HepG2 (cell line): Measurements from ENCODE around the gene HIPK2. TPM values are rescaled to one million over a fixed set of nuclear protein-coding genes. Genes with fewer than 3 reads are reported as not detected.

Source experiments
- AKAP8 ChIP-seq: sonication (generic); formaldehyde crosslinking; IDR thresholded peaks from 2 replicates; pipeline ENCODE4 v1.5.1; 2020; ENCODE audit warnings: mild to moderate bottlenecking, missing genetic modification reagents
- ARID4A ChIP-seq: sonication (generic); formaldehyde crosslinking; IDR thresholded peaks from 2 replicates; pipeline ENCODE4 v1.5.0; 2020; ENCODE audit warnings: mild to moderate bottlenecking, missing genetic modification reagents, borderline replicate concordance
- BHLHE40 ChIP-seq: IDR thresholded peaks from 2 replicates; pipeline ENCODE4 v1.6.1; 2011; ENCODE audit warnings: low read length, improper control_type of control experiment
- CENPT ChIP-seq: sonication (generic); formaldehyde crosslinking; IDR thresholded peaks from 2 replicates; pipeline ENCODE4 v1.8.0; 2022; ENCODE audit warnings: low read depth, mild to moderate bottlenecking, moderate library complexity, missing genetic modification reagents
- FOXJ3 ChIP-seq: sonication (generic); formaldehyde crosslinking; IDR thresholded peaks from 2 replicates; pipeline ENCODE4 v1.4.0; 2020; ENCODE audit warnings: missing genetic modification reagents, mild to moderate bottlenecking, borderline replicate concordance
- GATA4 ChIP-seq: sonication (generic); IDR thresholded peaks from 2 replicates; pipeline ENCODE4 v1.6.1; 2016; ENCODE audit warnings: antibody characterized with exemption, low read depth, borderline replicate concordance
- HMG20B ChIP-seq: conservative IDR thresholded peaks from 2 replicates; pipeline ENCODE4 v1.6.1; 2016; ENCODE audit warnings: missing genetic modification reagents, missing compliant biosample characterization
- ISL2 ChIP-seq: sonication (generic); formaldehyde crosslinking; IDR thresholded peaks from 2 replicates; pipeline ENCODE4 v1.5.0; 2020; ENCODE audit warnings: missing genetic modification reagents
- KLF6 ChIP-seq: IDR thresholded peaks from 2 replicates; pipeline ENCODE4 v1.8.0; 2016; ENCODE audit warnings: missing biosample characterization, missing genetic modification reagents
- LCORL ChIP-seq, 2 experiments: fragments of 450-650 bp in 1 of 2; sonication (generic) in 1 of 2; formaldehyde crosslinking in 1 of 2; IDR thresholded peaks; 2 replicates each; pipeline versions ENCODE4 v1.5.0 to v1.6.1; 2017 to 2020; ENCODE audit warnings: antibody characterized with exemption in 1 of 2, missing genetic modification reagents in 1 of 2
- NR1H2 ChIP-seq: sonication (generic); formaldehyde crosslinking; IDR thresholded peaks from 2 replicates; pipeline ENCODE4 v1.8.1; 2022; ENCODE audit warnings: low read depth, missing genetic modification reagents, borderline replicate concordance
- NRL ChIP-seq: sonication (generic); formaldehyde crosslinking; IDR thresholded peaks from 2 replicates; pipeline ENCODE4 v1.5.0; 2020; ENCODE audit warnings: missing genetic modification reagents, mild to moderate bottlenecking, moderate library complexity, borderline replicate concordance
- RBFOX2 ChIP-seq: fragments of 200-400 bp; formaldehyde crosslinking; IDR thresholded peaks from 2 replicates; pipeline ENCODE4 v1.6.1; 2017; ENCODE audit warnings: low read depth, mild to moderate bottlenecking, low read length
- RELA ChIP-seq: sonication (generic); formaldehyde crosslinking; IDR thresholded peaks from 2 replicates; pipeline ENCODE4 v1.4.0; 2020; ENCODE audit warnings: missing genetic modification reagents
- RFX5 ChIP-seq: IDR thresholded peaks from 2 replicates; pipeline ENCODE4 v1.6.1; 2011; ENCODE audit warnings: low read depth, low read length, improper control_type of control experiment
- RXRA ChIP-seq: sonication (generic); formaldehyde crosslinking; IDR thresholded peaks from 2 replicates; pipeline ENCODE4 v1.5.1; 2020; ENCODE audit warnings: missing genetic modification reagents
- SRSF1 ChIP-seq: fragments of 200-400 bp; formaldehyde crosslinking; optimal IDR thresholded peaks from 2 replicates; pipeline ENCODE3; 2017; ENCODE audit warnings: mild to moderate bottlenecking, low read depth, low read length, moderate library complexity
- SSRP1 ChIP-seq: IDR thresholded peaks from 2 replicates; pipeline ENCODE4 v1.6.1; 2016; ENCODE audit warnings: control low read depth
- TEAD2 ChIP-seq: sonication (generic); formaldehyde crosslinking; IDR thresholded peaks from 2 replicates; pipeline ENCODE4 v1.9.0; 2021; ENCODE audit warnings: missing genetic modification reagents
- TOE1 ChIP-seq: sonication (generic); formaldehyde crosslinking; IDR thresholded peaks from 2 replicates; pipeline ENCODE4 v1.4.0; 2020; ENCODE audit warnings: mild to moderate bottlenecking, missing genetic modification reagents
- XRCC5 ChIP-seq: fragments of 200-400 bp; formaldehyde crosslinking; optimal IDR thresholded peaks from 2 replicates; pipeline ENCODE3; 2017; ENCODE audit warnings: mild to moderate bottlenecking, low read length
- ZEB1 ChIP-seq: IDR thresholded peaks from 2 replicates; pipeline ENCODE4 v1.6.1; 2012; ENCODE audit warnings: mild to moderate bottlenecking, low read depth, inconsistent platforms; ENCODE audit not compliant: insufficient replicate concordance
- ZNF143 ChIP-seq: sonication (generic); formaldehyde crosslinking; IDR thresholded peaks from 2 replicates; pipeline ENCODE4 v1.4.0; 2020; ENCODE audit warnings: missing genetic modification reagents
- ZNF383 ChIP-seq: sonication (generic); formaldehyde crosslinking; IDR thresholded peaks from 2 replicates; pipeline ENCODE4 v1.4.0; 2020; ENCODE audit warnings: missing genetic modification reagents, mild to moderate bottlenecking, borderline replicate concordance
- ZNF468 ChIP-seq: sonication (generic); formaldehyde crosslinking; IDR thresholded peaks from 2 replicates; pipeline ENCODE4 v1.8.0; 2022; ENCODE audit warnings: mild to moderate bottlenecking, moderate library complexity, missing genetic modification reagents
- ZNF792 ChIP-seq: IDR thresholded peaks from 2 replicates; pipeline ENCODE4 v1.6.1; 2016
- polyA plus RNA-seq, 8 experiments: library from polyadenylated mRNA; depleted of rRNA in 3 of 8; stranded (reverse) in 7 of 8; unstranded in 1 of 8; fragments of >200 nt; fragmentation: Illumina TruSeq in 4 of 8; extraction: Trizol in 4 of 8; gene quantifications; 2 replicates each; pipeline versions ENCODE4 v1.2.1 to v1.2.3, GENCODE V29; 2011 to 2016; ENCODE audit warnings: low read depth in 4 of 8, missing spikeins in 1 of 8, mixed read lengths in 1 of 8; ENCODE audit not compliant: insufficient read depth in 1 of 8
- total RNA-seq, 5 experiments: library from RNA; depleted of rRNA; stranded (reverse); fragments of >200 nt; fragmentation: Illumina TruSeq; extraction: Trizol; gene quantifications; 2 replicates each; pipeline ENCODE4 v1.2.3, GENCODE V29; 2016; ENCODE audit warnings: low read depth in 1 of 5
- TF ChIP-seq, protein P1 (sequence below): sonication (generic); formaldehyde crosslinking; IDR thresholded peaks from 2 replicates; pipeline ENCODE4 v1.5.1; 2020; ENCODE audit warnings: missing genetic modification reagents, mild to moderate bottlenecking, borderline replicate concordance

The HIPK2 gene
- total and polyA plus RNA-seq, 2 of the 13 experiments (the other 11 are each of a cell fraction or from before 2014, with no cell fraction given), result 14.4 to 20.2 TPM

- TF ChIP-seq ARID4A (CRISPR knock-in tag), result peak; percentile 40; the same call in 1 of the 2 replicates
- TF ChIP-seq LCORL (IDR thresholded peaks at IDR 0.05), result no peak
- TF ChIP-seq LCORL (CRISPR knock-in tag; IDR thresholded peaks at IDR 0.05), result peak; percentile 24; the same call in 1 of the 2 replicates
- TF ChIP-seq ZNF383 (CRISPR knock-in tag), result no peak
- peak; percentile 81 for TF ChIP-seq RXRA (CRISPR knock-in tag)
- no peak for TF ChIP-seq RBFOX2
- TF ChIP-seq RFX5, result no peak
- TF ChIP-seq FOXJ3, result peak; percentile 61; the same call in 1 of the 2 replicates
- no peak for TF ChIP-seq XRCC5
- TF ChIP-seq NR1H2, result no peak
- TF ChIP-seq HMG20B (CRISPR knock-in tag), result no peak
- TF ChIP-seq SSRP1 (CRISPR knock-in tag), result no peak
- TF ChIP-seq RELA (CRISPR knock-in tag), result peak; percentile 91; the same call in 1 of the 2 replicates
- TF ChIP-seq AKAP8, result no peak
- TF ChIP-seq TEAD2 (CRISPR knock-in tag), result no peak
- TF ChIP-seq ZNF468 (CRISPR knock-in tag), result no peak
- no peak for TF ChIP-seq GATA4
- no peak for TF ChIP-seq CENPT (CRISPR knock-in tag)
- peak; percentile 93 for TF ChIP-seq ISL2 (CRISPR knock-in tag)
- no peak; the same call in 1 of the 2 replicates for TF ChIP-seq ZNF792 (CRISPR knock-in tag)
- TF ChIP-seq NRL (CRISPR knock-in tag), result no peak
- TF ChIP-seq, protein P1, sequence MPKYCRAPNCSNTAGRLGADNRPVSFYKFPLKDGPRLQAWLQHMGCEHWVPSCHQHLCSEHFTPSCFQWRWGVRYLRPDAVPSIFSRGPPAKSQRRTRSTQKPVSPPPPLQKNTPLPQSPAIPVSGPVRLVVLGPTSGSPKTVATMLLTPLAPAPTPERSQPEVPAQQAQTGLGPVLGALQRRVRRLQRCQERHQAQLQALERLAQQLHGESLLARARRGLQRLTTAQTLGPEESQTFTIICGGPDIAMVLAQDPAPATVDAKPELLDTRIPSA, result no peak
- no peak for TF ChIP-seq BHLHE40
- TF ChIP-seq TOE1 (CRISPR knock-in tag), result no peak
- no peak for TF ChIP-seq ZNF143 (CRISPR knock-in tag)
- TF ChIP-seq ZEB1, result peak; percentile 32
- TF ChIP-seq SRSF1, result no peak
- no peak for TF ChIP-seq KLF6 (CRISPR knock-in tag)
Observed at GRCh38 chr7:139679731-139680594, 97.8 kb downstream of the HIPK2 start (continued).
